ENCODE results near the gene CACNA1D.

- TF ChIP-seq EP300 (IDR thresholded peaks at IDR 0.05) (no peak), CTCF (IDR thresholded peaks at IDR 0.05) (no peak), POLR2A (IDR thresholded peaks at IDR 0.05) (no peak)
Observed at GRCh38 chr3:53750253-53751210, 256.1 kb downstream of the CACNA1D start.
